ENCODE measurements around the gene NUBP2.

DNA sequence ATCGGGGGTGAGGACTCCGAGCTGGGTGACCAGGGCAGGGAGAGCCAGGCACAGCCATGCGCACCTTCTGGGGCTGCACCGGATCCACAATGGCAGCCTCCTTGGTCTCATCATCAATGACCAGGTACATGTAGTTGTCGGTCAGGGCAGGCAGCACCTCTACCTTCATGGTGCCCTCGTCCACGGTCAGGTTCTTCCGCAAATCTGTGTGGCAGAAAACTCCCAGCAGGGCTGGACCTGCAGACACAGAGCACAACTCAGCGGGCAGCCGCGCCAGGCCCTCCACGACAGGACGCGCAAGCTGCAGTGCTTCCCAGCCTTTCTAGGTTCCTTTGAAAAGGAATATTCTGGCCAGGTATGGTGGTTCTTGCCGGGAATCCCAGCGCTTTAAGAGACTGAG, 40.0 kb downstream of the NUBP2 start:
- TF ChIP-seq, protein P1, sequence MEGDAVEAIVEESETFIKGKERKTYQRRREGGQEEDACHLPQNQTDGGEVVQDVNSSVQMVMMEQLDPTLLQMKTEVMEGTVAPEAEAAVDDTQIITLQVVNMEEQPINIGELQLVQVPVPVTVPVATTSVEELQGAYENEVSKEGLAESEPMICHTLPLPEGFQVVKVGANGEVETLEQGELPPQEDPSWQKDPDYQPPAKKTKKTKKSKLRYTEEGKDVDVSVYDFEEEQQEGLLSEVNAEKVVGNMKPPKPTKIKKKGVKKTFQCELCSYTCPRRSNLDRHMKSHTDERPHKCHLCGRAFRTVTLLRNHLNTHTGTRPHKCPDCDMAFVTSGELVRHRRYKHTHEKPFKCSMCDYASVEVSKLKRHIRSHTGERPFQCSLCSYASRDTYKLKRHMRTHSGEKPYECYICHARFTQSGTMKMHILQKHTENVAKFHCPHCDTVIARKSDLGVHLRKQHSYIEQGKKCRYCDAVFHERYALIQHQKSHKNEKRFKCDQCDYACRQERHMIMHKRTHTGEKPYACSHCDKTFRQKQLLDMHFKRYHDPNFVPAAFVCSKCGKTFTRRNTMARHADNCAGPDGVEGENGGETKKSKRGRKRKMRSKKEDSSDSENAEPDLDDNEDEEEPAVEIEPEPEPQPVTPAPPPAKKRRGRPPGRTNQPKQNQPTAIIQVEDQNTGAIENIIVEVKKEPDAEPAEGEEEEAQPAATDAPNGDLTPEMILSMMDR (IDR thresholded peaks at IDR 0.05): no peak
- TF ChIP-seq EP300 (IDR thresholded peaks at IDR 0.05): no peak
- no peak for TF ChIP-seq POLR2A (IDR thresholded peaks at IDR 0.05)
- no peak for TF ChIP-seq POLR2AphosphoS5 (IDR thresholded peaks at IDR 0.05)

Data from suprapubic skin (tissue), 4 donors.